Measurements from ENCODE around the gene CDH1.

GRCh38 chr16:68704232-68704867 lies 32.7 kb upstream of the CDH1 start:
- TF ChIP-seq YY1 (IDR thresholded peaks at IDR 0.05; ENCODE audit: low read depth): no peak
- TF ChIP-seq MAX (IDR thresholded peaks at IDR 0.05; ENCODE audit: low read depth): no peak
- TF ChIP-seq, protein P1, sequence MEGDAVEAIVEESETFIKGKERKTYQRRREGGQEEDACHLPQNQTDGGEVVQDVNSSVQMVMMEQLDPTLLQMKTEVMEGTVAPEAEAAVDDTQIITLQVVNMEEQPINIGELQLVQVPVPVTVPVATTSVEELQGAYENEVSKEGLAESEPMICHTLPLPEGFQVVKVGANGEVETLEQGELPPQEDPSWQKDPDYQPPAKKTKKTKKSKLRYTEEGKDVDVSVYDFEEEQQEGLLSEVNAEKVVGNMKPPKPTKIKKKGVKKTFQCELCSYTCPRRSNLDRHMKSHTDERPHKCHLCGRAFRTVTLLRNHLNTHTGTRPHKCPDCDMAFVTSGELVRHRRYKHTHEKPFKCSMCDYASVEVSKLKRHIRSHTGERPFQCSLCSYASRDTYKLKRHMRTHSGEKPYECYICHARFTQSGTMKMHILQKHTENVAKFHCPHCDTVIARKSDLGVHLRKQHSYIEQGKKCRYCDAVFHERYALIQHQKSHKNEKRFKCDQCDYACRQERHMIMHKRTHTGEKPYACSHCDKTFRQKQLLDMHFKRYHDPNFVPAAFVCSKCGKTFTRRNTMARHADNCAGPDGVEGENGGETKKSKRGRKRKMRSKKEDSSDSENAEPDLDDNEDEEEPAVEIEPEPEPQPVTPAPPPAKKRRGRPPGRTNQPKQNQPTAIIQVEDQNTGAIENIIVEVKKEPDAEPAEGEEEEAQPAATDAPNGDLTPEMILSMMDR (IDR thresholded peaks at IDR 0.05): peak; percentile 60

Measured in SK-N-SH (cell line).